Keratinocyte (primary cell): Measurements from ENCODE around the gene NFIC. TPM values are rescaled to one million over a fixed set of nuclear protein-coding genes. Genes with fewer than 3 reads are reported as not detected.

Experiments used
- DNase-seq: peaks from one replicate; pipeline ENCODE4 v3.0.0-alpha.2; 2011; ENCODE audit warnings: low read depth, missing footprints, low spot score
- FAIRE-seq: peaks from 2 replicates; lab custom pipeline; 2011; peaks lifted over from hg19 to GRCh38; lab: Jason Lieb, UNC
- H2AFZ ChIP-seq: 2 replicates; pipeline ENCODE4 v1.6.0; 2012; ENCODE audit warnings: low read length, control low read depth, inconsistent platforms; ENCODE audit not compliant: control insufficient read depth
- H3K27ac ChIP-seq: 2 replicates; pipeline ENCODE4 v1.5.1; 2011; ENCODE audit warnings: low read length; ENCODE audit not compliant: control insufficient read depth, insufficient read depth
- H3K27me3 ChIP-seq: 3 replicates; pipeline ENCODE4 v1.6.0; 2011; ENCODE audit warnings: low read length; ENCODE audit not compliant: control insufficient read depth, insufficient read depth; ENCODE audit errors: extremely low read depth
- H3K36me3 ChIP-seq, 2 experiments: 2 replicates in 1 of 2; 3 replicates in 1 of 2; pipeline ENCODE4 v1.5.1; 2011; ENCODE audit warnings: low read length in 2 of 2, mild to moderate bottlenecking in 1 of 2; ENCODE audit not compliant: control insufficient read depth in 2 of 2, insufficient read depth in 2 of 2; ENCODE audit errors: extremely low read depth in 1 of 2
- H3K4me1 ChIP-seq: 3 replicates; pipeline ENCODE4 v1.5.1; 2011; ENCODE audit warnings: low read length; ENCODE audit not compliant: control insufficient read depth, insufficient read depth; ENCODE audit errors: extremely low read depth
- H3K4me2 ChIP-seq: 3 replicates; pipeline ENCODE4 v1.6.0; 2011; ENCODE audit warnings: low read depth, low read length; ENCODE audit not compliant: control insufficient read depth, insufficient read depth; ENCODE audit errors: extremely low read depth
- H3K4me3 ChIP-seq, 3 experiments: fragments of 200-600 bp in 1 of 3; sonication (generic) in 1 of 3; 2 replicates in 2 of 3; 3 replicates in 1 of 3; pipeline ENCODE4 v1.5.1; 2011 to 2016; ENCODE audit warnings: low read length in 3 of 3, mild to moderate bottlenecking in 3 of 3, control low read depth in 2 of 3, inconsistent platforms in 1 of 3, low read depth in 1 of 3, mixed read lengths in 1 of 3, mixed run types in 1 of 3, moderate library complexity in 1 of 3; ENCODE audit not compliant: control insufficient read depth in 2 of 3, insufficient read depth in 2 of 3; ENCODE audit errors: extremely low read depth in 1 of 3
- H3K79me2 ChIP-seq: 2 replicates; pipeline ENCODE4 v1.6.0; 2012; ENCODE audit warnings: low read length; ENCODE audit not compliant: control insufficient read depth, insufficient read depth
- H3K9ac ChIP-seq: 3 replicates; pipeline ENCODE4 v1.6.0; 2011; ENCODE audit warnings: low read length; ENCODE audit not compliant: control insufficient read depth, insufficient read depth; ENCODE audit errors: extremely low read depth
- H3K9me1 ChIP-seq: 3 replicates; pipeline ENCODE4 v1.6.0; 2011; ENCODE audit warnings: low read length; ENCODE audit not compliant: control insufficient read depth, insufficient read depth; ENCODE audit errors: extremely low read depth
- H3K9me3 ChIP-seq: 2 replicates; pipeline ENCODE4 v1.5.1; 2012; ENCODE audit warnings: low read depth, low read length; ENCODE audit not compliant: control insufficient read depth
- H4K20me1 ChIP-seq: 3 replicates; pipeline ENCODE4 v1.6.0; 2011; ENCODE audit warnings: low read length; ENCODE audit not compliant: control insufficient read depth, insufficient read depth; ENCODE audit errors: extremely low read depth
- EZH2 ChIP-seq: IDR thresholded peaks from one replicate; pipeline ENCODE4 v1.6.1; 2012; ENCODE audit warnings: inconsistent platforms, mild to moderate bottlenecking, low read length, moderate library complexity
- dilution Hi-C: fragments of 300-500 bp; cut with MboI; formaldehyde crosslinking; loops from one replicate; pipeline ENCODE4 v1.7.0; 2020; ENCODE audit warnings: low sequenced_read_pairs; ENCODE audit not compliant: extremely low pct_ligation_motif_present
- polyA plus RNA-seq, 5 experiments: library from polyadenylated mRNA; depleted of rRNA in 3 of 5; stranded (reverse) in 3 of 5; stranded (forward) in 1 of 5; unstranded in 1 of 5; fragments of >200 nt; gene quantifications; 1 replicate in 1 of 5; 2 replicates in 3 of 5; 3 replicates in 1 of 5; pipeline versions ENCODE4 v1.2.1 to v1.2.3, GENCODE V29; 2011 to 2012; ENCODE audit warnings: missing spikeins in 2 of 5, low read depth in 1 of 5, low replicate concordance in 1 of 5
- TF ChIP-seq, protein P1 (sequence below), 3 experiments: IDR thresholded peaks in 1 of 3; conservative IDR thresholded peaks in 1 of 3; optimal IDR thresholded peaks in 1 of 3; 2 replicates in 2 of 3; 3 replicates in 1 of 3; pipeline versions ENCODE3 to v1.5.1; 2011; ENCODE audit warnings: low read length in 3 of 3, mild to moderate bottlenecking in 3 of 3, moderate library complexity in 2 of 3, control low read depth in 1 of 3, inconsistent platforms in 1 of 3; ENCODE audit not compliant: insufficient read depth in 2 of 3; ENCODE audit errors: extremely low read depth in 1 of 3

Gene NFIC
- polyA plus RNA-seq, 1 donor (not counting 4 experiments of a cell fraction or from before 2014, with no cell fraction given) = 2.4 TPM

DNA sequence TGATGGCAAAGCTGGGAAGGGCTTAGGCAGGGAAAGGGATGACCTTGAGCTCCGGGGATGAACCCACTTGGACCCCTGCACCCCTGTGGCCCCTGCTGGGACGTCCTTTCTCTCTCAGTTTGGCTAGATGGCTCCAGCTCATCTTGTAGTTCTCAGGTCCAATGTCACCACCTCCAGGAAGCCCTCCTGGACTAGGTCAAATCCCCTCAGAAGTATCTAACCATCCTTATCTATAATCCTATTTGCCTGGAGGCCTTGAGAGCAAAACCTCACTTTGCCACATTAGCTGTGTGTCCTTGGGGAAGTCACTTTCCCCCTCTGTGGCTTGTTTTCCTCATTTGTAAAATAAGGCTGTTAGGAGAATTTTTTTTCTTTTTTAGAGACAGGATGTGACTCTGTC lies 42.7 kb upstream of the NFIC start:
- H3K4me2 ChIP-seq = no peak overlapping the region
- H3K9ac ChIP-seq = no peak overlapping the region
- no peak overlapping the region for H3K27ac ChIP-seq
- H3K9me1 ChIP-seq = no peaks in the 10 kb centered on the region
- dilution Hi-C loops = no loop called here
- H3K36me3 ChIP-seq = no peaks in the 10 kb centered on the region
- H3K27me3 ChIP-seq = peaks cover 13% of the 10 kb centered on the region
- peaks cover 3% of the 10 kb centered on the region for H3K4me1 ChIP-seq
- no peaks in the 10 kb centered on the region for H3K9me3 ChIP-seq
- H2AFZ ChIP-seq = no peak overlapping the region
- TF ChIP-seq EZH2 = no peak
- TF ChIP-seq, protein P1, sequence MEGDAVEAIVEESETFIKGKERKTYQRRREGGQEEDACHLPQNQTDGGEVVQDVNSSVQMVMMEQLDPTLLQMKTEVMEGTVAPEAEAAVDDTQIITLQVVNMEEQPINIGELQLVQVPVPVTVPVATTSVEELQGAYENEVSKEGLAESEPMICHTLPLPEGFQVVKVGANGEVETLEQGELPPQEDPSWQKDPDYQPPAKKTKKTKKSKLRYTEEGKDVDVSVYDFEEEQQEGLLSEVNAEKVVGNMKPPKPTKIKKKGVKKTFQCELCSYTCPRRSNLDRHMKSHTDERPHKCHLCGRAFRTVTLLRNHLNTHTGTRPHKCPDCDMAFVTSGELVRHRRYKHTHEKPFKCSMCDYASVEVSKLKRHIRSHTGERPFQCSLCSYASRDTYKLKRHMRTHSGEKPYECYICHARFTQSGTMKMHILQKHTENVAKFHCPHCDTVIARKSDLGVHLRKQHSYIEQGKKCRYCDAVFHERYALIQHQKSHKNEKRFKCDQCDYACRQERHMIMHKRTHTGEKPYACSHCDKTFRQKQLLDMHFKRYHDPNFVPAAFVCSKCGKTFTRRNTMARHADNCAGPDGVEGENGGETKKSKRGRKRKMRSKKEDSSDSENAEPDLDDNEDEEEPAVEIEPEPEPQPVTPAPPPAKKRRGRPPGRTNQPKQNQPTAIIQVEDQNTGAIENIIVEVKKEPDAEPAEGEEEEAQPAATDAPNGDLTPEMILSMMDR (optimal IDR thresholded peaks at IDR 0.05 in 1 of 3, IDR thresholded peaks at IDR 0.05 in 1 of 3, conservative IDR thresholded peaks at IDR 0.05 in 1 of 3; ENCODE audit: extremely low read depth in 1 of 3, insufficient read depth in 2 of 3, low read length in 3 of 3) = no peak
- no peaks in the 10 kb centered on the region for H4K20me1 ChIP-seq
- FAIRE-seq (no peak), DNase-seq (no peak)
- no peak overlapping the region for H3K4me3 ChIP-seq
- H3K79me2 ChIP-seq = no peaks in the 10 kb centered on the region

DNA sequence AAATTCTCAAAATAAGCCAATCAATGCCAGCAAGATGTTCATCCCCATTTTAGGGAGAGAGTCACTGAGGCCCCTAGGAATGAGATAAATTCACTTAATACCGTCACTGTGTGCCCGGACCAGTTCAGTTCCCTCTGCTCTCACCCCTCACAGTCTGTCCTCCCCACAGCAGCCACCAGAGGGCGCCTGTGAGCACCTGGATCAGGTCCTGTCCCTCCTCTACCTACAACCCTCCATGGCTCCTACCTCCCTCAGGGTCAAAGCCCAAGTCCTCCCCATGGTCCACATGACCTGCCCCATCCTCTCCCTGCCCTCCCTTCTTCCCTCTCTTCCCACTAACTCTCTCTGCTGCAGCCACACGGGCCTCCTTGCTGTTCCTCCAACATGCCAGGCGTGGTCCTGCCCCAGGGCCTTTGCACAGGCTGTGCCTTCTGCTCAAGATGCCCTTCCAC lies 42.0 kb upstream of the NFIC start:
- Histone ChIP-seq H2AFZ (no peak overlapping the region), H3K27ac (no peak overlapping the region), H3K9ac (no peak overlapping the region), H3K36me3 (no peaks in the 10 kb centered on the region), H3K9me1 (no peaks in the 10 kb centered on the region), H3K4me1 (peaks cover 3% of the 10 kb centered on the region), H3K9me3 (no peaks in the 10 kb centered on the region), H3K4me3 (no peak overlapping the region), H3K27me3 (peaks cover 13% of the 10 kb centered on the region), H4K20me1 (no peaks in the 10 kb centered on the region), H3K4me2 (no peak overlapping the region), H3K79me2 (no peaks in the 10 kb centered on the region)
- dilution Hi-C loops = no loop called here
- TF ChIP-seq, protein P1 (optimal IDR thresholded peaks at IDR 0.05 in 1 of 3, IDR thresholded peaks at IDR 0.05 in 1 of 3, conservative IDR thresholded peaks at IDR 0.05 in 1 of 3; ENCODE audit: extremely low read depth in 1 of 3, insufficient read depth in 2 of 3, low read length in 3 of 3) = peak; percentile 88 to 92 (median 92)
- TF ChIP-seq EZH2 = no peak
- DNase-seq = no peak
- FAIRE-seq = no peak
